Measurements from ENCODE around the gene GHRL. TPM values are rescaled to one million over a fixed set of nuclear protein-coding genes. Genes with fewer than 3 reads are reported as not detected.

GHRL gene
- total RNA-seq, 6 donors from 2014 or later: 1.1 to 14.7 (median 1.8) TPM

GRCh38 chr3:10290481-10291176, 2.1 kb downstream of the GHRL start:
- Histone ChIP-seq H3K36me3 (peaks cover 0 to 36% (median 21%) of the 10 kb centered on the region in 4 donors), H3K9me3 (no peaks in the 10 kb centered on the region), H3K4me3 (no peak overlapping the region), H3K27me3 (no peaks in the 10 kb centered on the region), H3K27ac (no peak overlapping the region), H3K4me1 (peaks cover 0 to 14% (median 9%) of the 10 kb centered on the region in 4 donors)
- ATAC-seq (ENCODE audit: low FRiP score in 2 of 2) (no peak), DNase-seq (no peak)
- 86 to 91% methylated on average over 16 to 17 of the region's 18 CpGs for WGBS, 2 donors
- no peak for TF ChIP-seq POLR2AphosphoS5 (IDR thresholded peaks at IDR 0.05)
- no peak for TF ChIP-seq CTCF (IDR thresholded peaks at IDR 0.05)
- no peak for TF ChIP-seq POLR2A (IDR thresholded peaks at IDR 0.05)
- no peak for TF ChIP-seq EP300 (IDR thresholded peaks at IDR 0.05)

GRCh38 chr3:10289787-10290355, 2.9 kb downstream of the GHRL start:
- WGBS, 2 donors: 90 to 100% methylated on average over 5 to 9 of the region's 9 CpGs
- Histone ChIP-seq H3K4me3 (no peak overlapping the region), H3K4me1 (peaks cover 0 to 14% (median 9%) of the 10 kb centered on the region in 4 donors), H3K36me3 (peaks cover 0 to 43% (median 21%) of the 10 kb centered on the region in 4 donors), H3K9me3 (no peaks in the 10 kb centered on the region), H3K27me3 (no peaks in the 10 kb centered on the region), H3K27ac (no peak overlapping the region)
- ATAC-seq (ENCODE audit: low FRiP score in 2 of 2) (no peak), DNase-seq (peak in 1 of 2 donors; percentile 47)
- TF ChIP-seq EP300 (IDR thresholded peaks at IDR 0.05): no peak
- TF ChIP-seq CTCF (IDR thresholded peaks at IDR 0.05): no peak
- no peak for TF ChIP-seq POLR2AphosphoS5 (IDR thresholded peaks at IDR 0.05)
- TF ChIP-seq POLR2A (IDR thresholded peaks at IDR 0.05): no peak

GRCh38 chr3:10289077-10289476, 3.7 kb downstream of the GHRL start:
- 95 to 98% methylated on average over 9 of the region's 9 CpGs for WGBS, 2 donors
- DNase-seq (peak in 1 of 2 donors; percentile 58), ATAC-seq (ENCODE audit: low FRiP score in 2 of 2) (no peak)
- Histone ChIP-seq H3K27me3 (no peaks in the 10 kb centered on the region), H3K4me3 (no peak overlapping the region), H3K4me1 (peaks cover 0 to 14% (median 9%) of the 10 kb centered on the region in 4 donors), H3K9me3 (no peaks in the 10 kb centered on the region), H3K27ac (no peak overlapping the region), H3K36me3 (peaks cover 0 to 48% (median 21%) of the 10 kb centered on the region in 4 donors)
- no peak for TF ChIP-seq EP300 (IDR thresholded peaks at IDR 0.05)

- 91 to 95% methylated on average over 9 to 10 of the region's 11 CpGs for WGBS, 2 donors
- no peak overlapping the region for H3K27ac ChIP-seq
- no peak overlapping the region for H3K4me3 ChIP-seq
- peaks cover 0 to 14% (median 9%) of the 10 kb centered on the region in 4 donors for H3K4me1 ChIP-seq
- no peak for DNase-seq
- H3K9me3 ChIP-seq: no peaks in the 10 kb centered on the region
- no peaks in the 10 kb centered on the region for H3K27me3 ChIP-seq
- ATAC-seq (ENCODE audit: low FRiP score in 2 of 2): no peak
- TF ChIP-seq CTCF (IDR thresholded peaks at IDR 0.05) (no peak), EP300 (IDR thresholded peaks at IDR 0.05) (no peak), POLR2A (IDR thresholded peaks at IDR 0.05) (no peak), POLR2AphosphoS5 (IDR thresholded peaks at IDR 0.05) (no peak)
- peaks cover 0 to 54% (median 24%) of the 10 kb centered on the region in 4 donors for H3K36me3 ChIP-seq
Measured at GRCh38 chr3:10288575-10288960, 4.2 kb downstream of the GHRL start.

GRCh38 chr3:10287936-10288574, 4.7 kb downstream of the GHRL start:
- ATAC-seq (ENCODE audit: low FRiP score in 2 of 2) (no peak), DNase-seq (no peak)
- no peak for TF ChIP-seq CTCF (IDR thresholded peaks at IDR 0.05)
- no peak for TF ChIP-seq EP300 (IDR thresholded peaks at IDR 0.05)
- no peak for TF ChIP-seq POLR2A (IDR thresholded peaks at IDR 0.05)
- no peak for TF ChIP-seq POLR2AphosphoS5 (IDR thresholded peaks at IDR 0.05)
- Histone ChIP-seq H3K4me1 (peaks cover 0 to 14% (median 7%) of the 10 kb centered on the region in 4 donors), H3K9me3 (no peaks in the 10 kb centered on the region), H3K27me3 (no peaks in the 10 kb centered on the region), H3K27ac (no peak overlapping the region), H3K4me3 (no peak overlapping the region), H3K36me3 (peaks cover 0 to 58% (median 27%) of the 10 kb centered on the region in 4 donors)
- WGBS, 2 donors: 93 to 96% methylated on average over 12 of the region's 12 CpGs

Data from upper lobe of left lung (tissue), 6 donors.